LNCAP (cell line): ENCODE measurements around the gene KLRC4.

Source experiments
- CTCF ChIP-seq: fragments of 450-650 bp; IDR thresholded peaks from 2 replicates; pipeline ENCODE4 v1.5.1; 2017; ENCODE audit warnings: mild to moderate bottlenecking

The KLRC4 gene

GRCh38 chr12:10395390-10395998, 14.1 kb downstream of the KLRC4 start:
- TF ChIP-seq CTCF: no peak

- TF ChIP-seq CTCF: no peak
Measured at GRCh38 chr12:10393291-10393690, 16.3 kb downstream of the KLRC4 start.

- no peak for TF ChIP-seq CTCF
Measured at GRCh38 chr12:10392394-10392930, 17.1 kb downstream of the KLRC4 start.

GRCh38 chr12:10389904-10390303, 19.7 kb downstream of the KLRC4 start, which contains the start of gene KLRK1:
Gene KLRK1 (minus strand): TSS chr12:10390041. CDS start chr12:10388810, 1,231 bp downstream.
- TF ChIP-seq CTCF: no peak

- TF ChIP-seq CTCF: no peak
Measured at GRCh38 chr12:10388624-10389413, 20.7 kb downstream of the KLRC4 start.

- TF ChIP-seq CTCF: no peak
Measured at GRCh38 chr12:10386857-10387256, 22.7 kb downstream of the KLRC4 start.

- no peak for TF ChIP-seq CTCF
Measured at GRCh38 chr12:10385166-10385613, 24.4 kb downstream of the KLRC4 start.
